Transverse colon (tissue), 3 donors: ENCODE data around the gene NME3.

Source experiments
- CTCF ChIP-seq, 5 experiments: fragments of 200-600 bp in 3 of 5; fragments of 450-650 bp in 2 of 5; sonication (generic) in 3 of 5; IDR thresholded peaks; 1 replicate in 2 of 5; 2 replicates in 3 of 5; pipeline ENCODE4 v1.5.1; 2016 to 2017; ENCODE audit warnings: antibody characterized with exemption in 5 of 5, inconsistent platforms in 3 of 5, mild to moderate bottlenecking in 2 of 5, moderate library complexity in 1 of 5
- POLR2A ChIP-seq: fragments of 450-650 bp; IDR thresholded peaks from one replicate; pipeline ENCODE4 v1.6.1; 2016; ENCODE audit warnings: antibody characterized with exemption, mild to moderate bottlenecking, moderate library complexity

- TF ChIP-seq POLR2A (no peak), CTCF (IDR thresholded peaks at IDR 0.05) (no peak)
Measured at GRCh38 chr16:1744338-1744840, 27.0 kb downstream of the NME3 start.
